ES-I3 (cell line): ENCODE results near the gene S1PR2.
"Not testable (repeated sequence)": the region's sequence is repeated elsewhere in the genome, so short reads cannot be mapped to it uniquely, and the experiment has no call there.

Source experiments
- H3K36me3 ChIP-seq: 2 replicates; pipeline ENCODE4 v1.6.1; 2013; ENCODE audit warnings: mild to moderate bottlenecking, low read length, control low read depth, moderate library complexity; ENCODE audit not compliant: insufficient read depth
- H3K4me1 ChIP-seq: 2 replicates; pipeline ENCODE4 v1.6.1; 2013; ENCODE audit warnings: mild to moderate bottlenecking, control low read depth, low read length; ENCODE audit not compliant: insufficient read depth
- H3K9ac ChIP-seq: 2 replicates; pipeline ENCODE4 v1.6.1; 2013; ENCODE audit warnings: low read depth, mild to moderate bottlenecking, low read length, moderate library complexity
- H3K9me3 ChIP-seq: 2 replicates; pipeline ENCODE4 v1.6.1; 2013; ENCODE audit warnings: mild to moderate bottlenecking, low read length, moderate library complexity; ENCODE audit not compliant: control insufficient read depth, insufficient read depth

The S1PR2 gene

GRCh38 chr19:10238172-10238783 lies 7.1 kb upstream of the S1PR2 start:
- Histone ChIP-seq H3K9ac (no peak overlapping the region), H3K9me3 (no peaks in the 10 kb centered on the region), H3K36me3 (no peaks in the 10 kb centered on the region), H3K4me1 (peaks cover 7% of the 10 kb centered on the region; the same call in 1 of the 2 replicates)

DNA sequence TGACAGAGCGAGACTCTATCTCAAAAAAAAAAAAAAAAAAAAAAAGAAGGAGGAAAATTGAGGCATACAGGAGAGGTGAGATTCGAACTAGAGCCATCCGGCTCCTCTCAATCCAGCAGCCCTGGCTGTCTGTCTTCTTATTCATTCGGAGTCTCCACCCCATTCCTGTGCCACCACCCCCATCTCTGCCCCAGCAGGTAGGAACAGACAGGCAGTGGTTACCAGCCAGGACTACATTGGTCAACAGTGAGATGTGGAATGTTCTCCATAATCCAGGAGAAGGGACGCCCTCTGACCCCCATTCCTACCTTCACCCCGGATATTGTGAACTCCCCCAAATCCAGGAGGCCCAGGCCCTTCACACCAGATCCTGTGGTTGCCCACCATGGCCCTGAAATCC lies 6.6 kb upstream of the S1PR2 start:
- Histone ChIP-seq H3K9ac (no peak overlapping the region), H3K4me1 (peaks cover 7% of the 10 kb centered on the region; the same call in 1 of the 2 replicates), H3K9me3 (no peaks in the 10 kb centered on the region), H3K36me3 (no peaks in the 10 kb centered on the region)

DNA sequence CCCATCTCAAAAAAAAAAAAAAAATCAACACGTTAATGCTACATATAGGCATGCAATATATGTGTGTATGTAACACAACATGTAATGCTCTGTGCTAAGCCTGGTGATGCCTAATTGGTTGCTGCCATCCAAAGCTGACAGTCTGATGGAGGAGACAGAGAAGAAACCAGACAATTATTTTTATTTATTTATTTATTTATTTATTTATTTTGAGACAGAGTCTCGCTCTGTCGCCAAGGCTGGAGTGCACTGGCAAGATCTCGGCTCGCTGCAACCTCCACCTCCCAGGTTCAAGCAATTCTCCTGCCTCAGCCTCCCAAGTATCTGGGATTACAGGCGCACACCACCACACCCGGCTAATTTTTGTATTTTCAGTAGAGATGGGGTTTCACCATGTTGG lies 4.3 kb upstream of the S1PR2 start:
- not testable (repeated sequence) for H3K4me1 ChIP-seq, H3K36me3 ChIP-seq, H3K9ac ChIP-seq, H3K9me3 ChIP-seq

DNA sequence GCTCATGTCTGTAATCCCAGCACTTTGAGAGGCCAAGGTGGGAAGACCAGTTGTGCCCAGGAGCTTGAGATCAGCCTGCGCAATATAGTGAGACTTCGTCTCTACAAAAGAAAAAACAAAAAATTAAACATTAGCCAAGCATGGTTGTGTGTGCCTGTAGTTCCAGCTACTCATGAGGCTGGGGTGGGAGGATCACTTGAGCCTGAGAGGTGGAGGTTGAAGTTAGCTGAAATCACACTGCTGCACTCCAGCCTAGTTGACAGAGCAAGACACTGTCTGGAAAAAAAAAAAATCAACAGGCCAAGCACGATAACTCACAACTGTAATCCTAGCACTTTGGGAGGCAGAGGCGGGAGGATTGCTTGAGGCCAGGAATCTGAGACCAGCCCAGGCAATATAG lies 3.9 kb upstream of the S1PR2 start:
- Histone ChIP-seq H3K36me3 (no peaks in the 10 kb centered on the region), H3K4me1 (peaks cover 7% of the 10 kb centered on the region; the same call in 1 of the 2 replicates), H3K9ac (no peak overlapping the region), H3K9me3 (no peaks in the 10 kb centered on the region)

GRCh38 chr19:10233946-10234345 lies 2.8 kb upstream of the S1PR2 start:
- no peaks in the 10 kb centered on the region for H3K36me3 ChIP-seq
- H3K4me1 ChIP-seq: peaks cover 13% of the 10 kb centered on the region; the same call in 1 of the 2 replicates
- no peak overlapping the region for H3K9ac ChIP-seq
- no peaks in the 10 kb centered on the region for H3K9me3 ChIP-seq

GRCh38 chr19:10231612-10232228 lies 589 bp upstream of the S1PR2 start:
- peak overlapping the region; percentile 11; the same call in 1 of the 2 replicates for H3K9ac ChIP-seq
- H3K9me3 ChIP-seq: no peaks in the 10 kb centered on the region
- no peaks in the 10 kb centered on the region for H3K36me3 ChIP-seq
- H3K4me1 ChIP-seq: peaks cover 18% of the 10 kb centered on the region; the same call in 1 of the 2 replicates

- no peaks in the 10 kb centered on the region for H3K36me3 ChIP-seq
- peaks cover 17% of the 10 kb centered on the region; the same call in 1 of the 2 replicates for H3K4me1 ChIP-seq
- peak overlapping the region; percentile 94 for H3K9ac ChIP-seq
- no peaks in the 10 kb centered on the region for H3K9me3 ChIP-seq
These were observed 814 bp downstream of the S1PR2 start for GRCh38 chr19:10230173-10230860.

- no peaks in the 10 kb centered on the region; the same call in 1 of the 2 replicates for H3K36me3 ChIP-seq
- H3K9me3 ChIP-seq: no peaks in the 10 kb centered on the region
- H3K4me1 ChIP-seq: peaks cover 17% of the 10 kb centered on the region; the same call in 1 of the 2 replicates
- H3K9ac ChIP-seq: no peak overlapping the region
These were observed 2.2 kb downstream of the S1PR2 start for GRCh38 chr19:10228920-10229319.

- Histone ChIP-seq H3K9ac (no peak overlapping the region), H3K4me1 (peaks cover 17% of the 10 kb centered on the region; the same call in 1 of the 2 replicates), H3K9me3 (no peaks in the 10 kb centered on the region), H3K36me3 (no peaks in the 10 kb centered on the region; the same call in 1 of the 2 replicates)
These were observed 2.7 kb downstream of the S1PR2 start for GRCh38 chr19:10228393-10228792.

- no peak overlapping the region; the same call in 1 of the 2 replicates for H3K9ac ChIP-seq
- no peaks in the 10 kb centered on the region for H3K9me3 ChIP-seq
- peaks cover 17% of the 10 kb centered on the region; the same call in 1 of the 2 replicates for H3K4me1 ChIP-seq
- no peaks in the 10 kb centered on the region; the same call in 1 of the 2 replicates for H3K36me3 ChIP-seq
These were observed 3.8 kb downstream of the S1PR2 start for GRCh38 chr19:10227026-10227971.

DNA sequence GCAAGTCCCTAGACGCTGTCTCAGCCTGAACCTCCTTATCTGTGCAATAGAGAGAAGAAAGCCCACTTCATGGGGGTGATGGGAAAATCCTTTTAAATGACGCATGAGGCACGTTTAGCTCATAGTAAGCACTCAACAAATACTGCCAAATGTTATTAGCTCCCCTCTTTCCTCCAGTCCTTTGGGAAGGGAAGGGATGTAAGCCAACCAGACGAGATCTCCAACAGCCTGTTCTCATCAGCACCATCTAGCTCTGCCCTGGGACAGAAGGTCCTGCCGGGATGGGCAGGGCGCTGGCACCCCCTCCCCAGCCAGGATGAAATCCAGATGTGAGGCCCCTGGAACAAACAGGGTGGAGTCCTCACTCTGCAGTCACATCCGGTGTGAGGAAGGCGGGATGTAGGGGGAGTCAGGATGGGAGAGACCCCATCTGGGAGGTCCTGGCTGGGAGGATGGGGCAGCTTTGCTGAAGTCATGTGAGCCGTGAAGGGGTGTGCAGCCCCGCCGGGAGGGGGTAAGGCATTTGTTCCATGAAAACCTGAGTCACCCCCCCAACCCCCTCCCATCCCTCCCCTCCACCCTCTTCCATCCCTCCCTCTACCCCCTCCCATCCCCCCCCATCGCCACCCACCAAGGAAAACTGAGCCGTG lies 4.6 kb downstream of the S1PR2 start:
- H3K9ac ChIP-seq: no peak overlapping the region
- no peaks in the 10 kb centered on the region; the same call in 1 of the 2 replicates for H3K36me3 ChIP-seq
- H3K9me3 ChIP-seq: no peaks in the 10 kb centered on the region
- H3K4me1 ChIP-seq: peaks cover 17% of the 10 kb centered on the region; the same call in 1 of the 2 replicates

DNA sequence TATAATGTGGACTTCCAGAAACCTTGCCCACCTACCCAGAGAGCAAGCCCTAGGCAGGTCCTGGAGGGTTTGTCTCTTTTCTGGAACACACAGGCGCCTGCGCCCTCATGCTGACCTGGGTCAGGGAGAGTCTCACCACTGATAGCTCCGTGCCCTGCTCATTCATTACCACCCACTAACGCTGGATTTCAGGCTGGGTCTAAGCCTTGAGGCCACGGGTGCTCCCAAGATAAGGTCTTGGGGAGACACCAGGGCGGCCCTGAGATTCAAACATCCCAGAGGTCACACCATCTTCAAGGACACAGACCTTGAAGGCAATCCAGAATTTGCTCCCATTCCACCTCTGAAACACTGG lies 5.1 kb downstream of the S1PR2 start:
- no peaks in the 10 kb centered on the region for H3K9me3 ChIP-seq
- H3K4me1 ChIP-seq: peaks cover 17% of the 10 kb centered on the region; the same call in 1 of the 2 replicates
- H3K9ac ChIP-seq: no peak overlapping the region
- H3K36me3 ChIP-seq: no peaks in the 10 kb centered on the region; the same call in 1 of the 2 replicates

GRCh38 chr19:10224337-10224736 lies 6.8 kb downstream of the S1PR2 start:
- Histone ChIP-seq H3K4me1 (peaks cover 17% of the 10 kb centered on the region; the same call in 1 of the 2 replicates), H3K36me3 (no peaks in the 10 kb centered on the region; the same call in 1 of the 2 replicates), H3K9ac (no peak overlapping the region), H3K9me3 (no peaks in the 10 kb centered on the region)
